Activated T-cell treated with anti-CD3 and anti-CD28 coated beads, Interleukin-2, amount 50 U/mL, for 4 hours (primary cell): ENCODE measurements around the gene CCDC146. TPM values are rescaled to one million over a fixed set of nuclear protein-coding genes. Genes with fewer than 3 reads are reported as not detected.

ENCODE experiments used
- ATAC-seq, 2 donors: fragments of 200-7000 bp; cut with Tn5 transposase; one replicate each; pipeline ENCODE4 v1.10.0; 2021
- DNase-seq: peaks from one replicate; pipeline ENCODE4 v3.0.0-alpha.2; 2020
- H3K27me3 Mint-ChIP-seq: one replicate; pipeline ENCODE4 v1.8.0; 2021; ENCODE audit warnings: low read depth, mixed read lengths
- H3K36me3 Mint-ChIP-seq: one replicate; pipeline ENCODE4 v1.8.0; 2022; ENCODE audit warnings: mixed read lengths; ENCODE audit not compliant: insufficient read depth
- H3K4me1 Mint-ChIP-seq: one replicate; pipeline ENCODE4 v1.8.0; 2021; ENCODE audit warnings: low read depth, mixed read lengths
- H3K4me3 Mint-ChIP-seq: one replicate; pipeline ENCODE4 v1.8.0; 2021; ENCODE audit warnings: mild to moderate bottlenecking, moderate library complexity, mixed read lengths
- H3K9me3 Mint-ChIP-seq: one replicate; pipeline ENCODE4 v1.8.0; 2021; ENCODE audit warnings: mixed read lengths
- total RNA-seq, 3 donors: library from RNA; stranded (reverse); gene quantifications; one replicate each; pipeline ENCODE4 v1.2.1, GENCODE V29; 2021

The CCDC146 gene
- total RNA-seq, 3 donors from 2014 or later, result 0.24 to 0.96 (median 0.42) TPM

DNA sequence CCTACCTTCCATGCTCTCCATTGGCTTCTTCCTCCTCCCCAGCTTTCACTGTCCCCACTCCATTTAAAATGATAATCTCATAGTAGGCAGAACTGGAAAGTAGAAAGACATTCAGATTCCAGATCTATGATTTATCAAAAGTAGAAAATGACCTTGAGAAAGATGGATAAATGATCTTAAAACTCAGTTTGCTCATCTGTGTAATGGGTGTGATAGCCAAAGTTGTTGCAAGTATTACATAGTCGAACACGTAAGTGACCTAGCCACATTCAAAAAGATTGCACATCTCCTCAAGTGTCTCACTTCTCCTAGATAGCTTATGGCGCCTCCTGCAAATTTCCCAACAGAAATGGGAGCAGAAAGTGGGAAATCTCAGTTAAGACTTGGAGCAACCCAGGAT is 167.0 kb downstream of the CCDC146 start:
- Mint-ChIP-seq H3K36me3 (peaks cover 48% of the 10 kb centered on the region), H3K4me1 (no peaks in the 10 kb centered on the region), H3K4me3 (no peak overlapping the region), H3K27me3 (no peaks in the 10 kb centered on the region), H3K9me3 (peaks cover 6% of the 10 kb centered on the region)
- no peak for ATAC-seq
- no peak for DNase-seq

DNA sequence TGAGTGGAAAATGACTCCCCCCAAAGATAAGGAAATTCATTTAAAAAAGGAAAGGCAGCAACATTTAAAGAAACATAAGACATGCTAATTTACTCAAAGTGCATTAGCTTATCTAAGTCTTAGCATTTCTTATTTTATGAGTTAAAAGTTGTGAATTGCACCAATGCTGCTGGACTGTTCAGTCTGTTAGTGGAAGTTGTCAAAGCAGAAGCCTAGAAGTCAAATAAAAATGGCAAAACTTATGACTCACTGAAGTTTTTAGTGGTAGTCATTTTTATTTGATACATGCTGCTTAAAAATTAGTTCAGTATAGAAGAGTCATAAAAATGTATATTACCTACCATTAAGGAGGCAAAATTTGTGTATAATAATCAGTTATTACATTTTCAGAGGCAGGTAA is 168.0 kb downstream of the CCDC146 start:
- Mint-ChIP-seq H3K36me3 (peaks cover 48% of the 10 kb centered on the region), H3K9me3 (peaks cover 6% of the 10 kb centered on the region), H3K4me3 (no peak overlapping the region), H3K27me3 (no peaks in the 10 kb centered on the region), H3K4me1 (no peaks in the 10 kb centered on the region)
- no peak for DNase-seq
- no peak for ATAC-seq

DNA sequence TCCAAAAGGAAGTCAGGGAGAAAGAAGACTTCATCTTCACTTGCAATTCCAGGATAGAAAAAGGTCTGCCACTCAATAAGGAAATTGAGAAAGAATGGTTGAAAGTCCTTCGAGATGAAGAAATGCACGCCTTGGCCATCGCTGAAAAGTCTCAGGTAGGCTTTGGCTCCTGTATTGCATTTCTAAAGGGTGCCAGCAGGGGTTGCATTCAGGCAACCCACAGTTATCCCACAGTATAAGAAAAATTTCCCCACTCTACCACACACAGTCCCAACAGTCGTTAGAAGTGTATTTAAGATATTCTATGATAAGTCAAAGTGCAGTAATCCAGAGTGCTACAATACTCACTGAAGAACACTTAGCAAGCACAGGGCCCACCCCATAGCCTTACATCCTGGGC is 170.6 kb downstream of the CCDC146 start:
- H3K4me1 Mint-ChIP-seq, result no peaks in the 10 kb centered on the region
- H3K36me3 Mint-ChIP-seq, result peaks cover 43% of the 10 kb centered on the region
- H3K9me3 Mint-ChIP-seq, result peaks cover 11% of the 10 kb centered on the region
- H3K27me3 Mint-ChIP-seq, result no peaks in the 10 kb centered on the region
- no peak for ATAC-seq
- DNase-seq, result no peak
- no peak overlapping the region for H3K4me3 Mint-ChIP-seq

DNA sequence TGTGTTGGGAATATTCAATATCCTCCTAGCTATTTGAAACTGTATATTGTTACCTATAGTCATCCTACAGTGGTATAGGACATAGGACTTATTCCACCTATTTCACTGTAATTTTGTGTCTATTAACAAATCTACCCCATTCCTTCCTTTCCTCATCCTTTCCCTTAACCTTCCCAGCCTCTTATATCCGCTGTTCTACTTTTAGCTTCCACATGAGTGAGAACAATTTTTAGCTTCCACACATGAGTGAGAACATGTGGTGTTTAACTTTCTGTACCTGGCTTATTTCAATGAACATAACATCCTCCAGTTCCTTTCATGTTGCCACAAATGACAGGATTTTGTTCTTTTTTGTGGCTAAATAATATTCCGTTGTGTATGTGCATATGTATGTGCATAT is 173.1 kb downstream of the CCDC146 start:
- DNase-seq (no peak), ATAC-seq (no peak)
- Mint-ChIP-seq H3K4me1 (no peaks in the 10 kb centered on the region), H3K9me3 (peaks cover 23% of the 10 kb centered on the region), H3K36me3 (peaks cover 35% of the 10 kb centered on the region), H3K27me3 (no peaks in the 10 kb centered on the region), H3K4me3 (no peak overlapping the region)

DNA sequence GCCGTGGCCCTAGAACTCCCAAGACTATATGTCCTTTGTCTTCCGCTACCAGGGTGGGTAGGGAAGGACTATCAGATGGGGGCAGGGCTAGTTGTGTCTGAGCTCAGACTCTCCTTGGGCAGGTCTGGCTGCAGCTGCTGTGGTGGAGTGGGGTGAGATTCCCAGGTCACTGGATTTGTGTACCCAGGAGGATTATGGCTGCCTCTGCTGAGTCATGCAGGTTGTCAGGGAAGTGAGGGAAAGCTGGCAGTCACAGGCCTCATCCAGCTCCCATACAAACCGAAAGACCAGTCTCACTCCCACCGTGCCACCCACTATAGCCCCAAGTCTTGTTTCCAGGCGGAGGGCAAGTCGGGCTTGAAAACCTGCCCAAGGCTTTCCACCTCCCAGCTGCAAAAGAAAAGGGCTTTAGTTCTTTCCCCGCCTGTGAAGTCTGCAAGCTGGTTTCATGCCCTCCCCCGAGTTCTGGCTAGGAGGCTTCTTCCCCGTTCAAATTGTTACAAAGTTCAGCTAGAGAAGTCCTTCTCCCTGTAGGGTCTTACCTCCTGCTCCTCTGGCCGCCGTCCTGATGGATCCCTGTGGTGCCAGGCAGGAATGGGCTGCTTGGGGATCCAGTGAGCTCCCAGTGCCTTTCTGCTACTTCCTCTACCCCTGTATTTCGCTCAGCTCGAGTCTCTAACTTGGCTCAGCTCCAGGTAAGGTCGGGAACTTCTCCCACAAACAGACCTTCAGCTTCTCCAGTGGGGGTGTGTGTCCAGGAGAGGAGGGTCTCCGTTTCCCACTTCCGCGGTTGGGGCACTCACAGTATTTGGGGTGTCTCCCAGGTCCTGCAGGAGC is 184.0 kb downstream of the CCDC146 start:
- DNase-seq (no peak), ATAC-seq (no peak)
- no peaks in the 10 kb centered on the region for H3K27me3 Mint-ChIP-seq
- peaks cover 51% of the 10 kb centered on the region for H3K36me3 Mint-ChIP-seq
- H3K4me1 Mint-ChIP-seq, result peaks cover 1% of the 10 kb centered on the region
- H3K4me3 Mint-ChIP-seq, result no peak overlapping the region
- peaks cover 20% of the 10 kb centered on the region for H3K9me3 Mint-ChIP-seq

DNA sequence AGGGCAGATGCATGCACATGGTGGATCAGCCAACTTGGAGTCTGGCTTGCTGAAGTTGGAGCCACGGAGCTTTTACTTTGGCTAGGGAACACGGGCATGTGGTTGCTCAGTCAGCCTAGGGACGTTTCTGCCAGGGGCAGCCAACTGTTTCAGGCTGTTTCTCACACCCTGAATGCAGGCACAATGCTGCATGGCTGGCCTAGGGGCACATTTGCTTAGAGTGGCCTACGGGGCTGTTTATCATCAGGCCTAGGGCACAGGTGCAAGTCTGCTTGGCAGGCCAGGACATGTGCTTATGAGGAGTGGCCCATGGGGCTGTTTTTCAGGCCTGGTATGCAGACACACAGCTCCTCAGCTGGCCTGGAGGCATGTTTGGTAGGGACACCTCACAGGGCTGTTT is 186.4 kb downstream of the CCDC146 start:
- DNase-seq (no peak), ATAC-seq (no peak)
- peaks cover 5% of the 10 kb centered on the region for H3K9me3 Mint-ChIP-seq
- H3K36me3 Mint-ChIP-seq, result peaks cover 48% of the 10 kb centered on the region
- no peak overlapping the region for H3K4me3 Mint-ChIP-seq
- H3K27me3 Mint-ChIP-seq, result no peaks in the 10 kb centered on the region
- peaks cover 1% of the 10 kb centered on the region for H3K4me1 Mint-ChIP-seq

DNA sequence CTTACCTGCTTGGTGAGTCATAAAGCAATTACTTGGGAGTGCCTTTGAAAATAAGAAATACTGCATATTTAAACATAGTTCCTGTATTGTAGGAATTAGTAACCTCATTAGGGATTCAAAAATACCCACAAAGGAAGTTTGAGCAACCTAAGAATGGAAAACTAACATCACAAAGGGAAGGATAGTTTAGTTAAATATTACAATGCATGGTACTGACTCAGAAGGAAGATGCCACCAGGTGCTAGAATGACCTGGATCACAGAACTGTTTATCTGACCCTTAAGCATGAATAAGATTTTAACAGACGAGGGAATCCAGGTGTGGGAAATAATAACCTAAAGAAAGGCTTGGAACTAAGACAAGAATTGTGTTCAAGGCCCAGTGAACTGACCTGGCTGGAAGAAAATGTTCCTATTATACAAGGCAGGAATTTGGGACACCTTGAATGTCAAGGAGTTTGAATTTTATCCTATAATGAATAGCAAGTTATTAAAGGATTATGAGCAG is 187.4 kb downstream of the CCDC146 start:
- Mint-ChIP-seq H3K27me3 (no peaks in the 10 kb centered on the region), H3K4me1 (peaks cover 1% of the 10 kb centered on the region), H3K36me3 (peaks cover 47% of the 10 kb centered on the region), H3K4me3 (no peak overlapping the region), H3K9me3 (peaks cover 3% of the 10 kb centered on the region)
- DNase-seq (no peak), ATAC-seq (no peak)

DNA sequence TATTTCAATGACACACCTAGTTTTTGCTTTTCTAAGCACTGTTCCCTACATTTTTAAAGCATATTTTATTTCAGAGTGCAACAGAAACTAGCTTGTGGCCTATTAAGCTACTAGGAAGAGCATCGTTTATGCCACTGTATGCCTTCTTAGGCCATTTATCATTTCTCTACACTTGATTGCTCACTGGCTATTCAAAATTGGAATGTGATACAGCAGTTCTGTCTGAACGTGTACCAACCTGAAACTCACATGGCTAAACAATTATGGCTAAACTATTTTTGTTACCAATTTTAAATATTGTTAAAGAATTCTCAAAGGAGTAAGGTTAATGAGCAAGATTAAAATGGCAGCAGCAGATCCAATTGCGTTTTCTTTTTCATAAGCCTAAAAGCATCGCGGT is 188.6 kb downstream of the CCDC146 start:
- H3K27me3 Mint-ChIP-seq, result no peaks in the 10 kb centered on the region
- ATAC-seq (no peak), DNase-seq (no peak)
- no peak overlapping the region for H3K4me3 Mint-ChIP-seq
- no peaks in the 10 kb centered on the region for H3K9me3 Mint-ChIP-seq
- H3K4me1 Mint-ChIP-seq, result peaks cover 1% of the 10 kb centered on the region
- peaks cover 54% of the 10 kb centered on the region for H3K36me3 Mint-ChIP-seq

DNA sequence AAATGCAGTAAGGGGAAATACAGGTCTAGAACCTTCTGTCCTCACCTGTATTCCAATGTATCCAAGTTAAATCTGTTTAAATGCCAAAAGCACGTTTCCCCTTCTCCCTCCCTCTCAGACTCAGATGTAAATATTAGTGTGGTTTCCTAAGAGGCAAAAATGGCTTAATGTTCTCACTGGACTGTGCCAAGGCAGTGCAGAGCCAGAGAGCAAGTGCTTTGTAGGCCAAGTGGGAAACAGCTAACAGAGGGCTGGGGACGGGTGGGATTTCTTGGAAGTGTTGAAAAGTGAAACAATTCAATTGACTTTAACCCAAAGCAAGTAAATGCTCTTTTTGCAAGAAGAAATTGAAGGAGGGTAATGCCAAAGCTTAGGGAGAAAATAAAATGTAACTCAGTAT is 190.7 kb downstream of the CCDC146 start:
- no peak overlapping the region for H3K4me3 Mint-ChIP-seq
- no peak for DNase-seq
- no peaks in the 10 kb centered on the region for H3K27me3 Mint-ChIP-seq
- peaks cover 62% of the 10 kb centered on the region for H3K36me3 Mint-ChIP-seq
- no peaks in the 10 kb centered on the region for H3K9me3 Mint-ChIP-seq
- H3K4me1 Mint-ChIP-seq, result peaks cover 1% of the 10 kb centered on the region
- ATAC-seq, result no peak

DNA sequence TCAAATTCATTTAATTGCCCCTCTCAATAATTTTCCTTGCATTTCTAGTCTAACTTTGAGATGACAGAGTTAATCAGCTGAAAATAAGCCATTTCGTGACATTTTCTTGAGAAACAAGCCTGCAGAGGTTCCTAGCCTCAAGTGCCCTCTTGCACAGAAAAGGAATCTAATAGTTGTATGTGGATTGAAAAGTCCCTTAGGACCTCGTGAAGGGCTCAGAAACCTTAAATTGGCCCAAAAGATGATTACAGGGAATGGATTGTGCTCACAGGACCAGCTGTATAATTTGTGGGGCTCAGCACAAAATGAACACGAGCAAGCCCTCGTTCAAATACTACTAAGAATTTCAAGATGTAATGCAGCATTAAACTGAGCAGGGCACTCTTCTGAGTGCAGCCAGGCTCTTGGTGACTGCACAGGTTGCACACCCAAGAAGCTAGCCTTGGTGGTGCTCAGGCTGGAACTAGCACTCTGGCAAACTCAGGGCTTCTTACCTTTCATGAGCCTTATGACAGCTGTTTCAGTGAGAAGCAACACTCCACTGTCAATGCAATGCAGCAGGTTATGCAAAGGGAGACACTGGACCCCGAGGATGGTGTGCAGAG is 191.6 kb downstream of the CCDC146 start:
- H3K27me3 Mint-ChIP-seq, result no peaks in the 10 kb centered on the region
- DNase-seq (no peak), ATAC-seq (no peak)
- H3K4me1 Mint-ChIP-seq, result peaks cover 1% of the 10 kb centered on the region
- no peak overlapping the region for H3K4me3 Mint-ChIP-seq
- no peaks in the 10 kb centered on the region for H3K9me3 Mint-ChIP-seq
- H3K36me3 Mint-ChIP-seq, result peaks cover 64% of the 10 kb centered on the region

DNA sequence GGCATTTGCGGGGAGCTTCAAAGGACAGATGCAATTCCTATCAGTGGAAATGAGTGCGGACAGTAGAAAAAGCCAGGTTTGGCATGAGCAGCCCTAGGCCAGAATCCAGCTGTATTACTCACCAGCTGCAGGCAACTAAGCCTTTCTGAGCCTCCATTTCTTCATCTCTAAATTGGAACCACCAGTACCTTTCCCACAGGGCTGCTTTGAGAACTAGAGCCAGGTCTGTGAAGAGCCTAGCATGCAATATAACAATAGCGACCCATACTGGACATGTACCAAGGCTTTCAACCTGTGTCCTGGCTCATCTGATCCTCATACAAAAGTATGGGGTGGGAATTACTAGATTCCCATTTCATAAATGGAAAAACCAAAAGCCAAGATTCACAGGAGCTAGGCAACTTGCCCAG is 192.8 kb downstream of the CCDC146 start:
- no peak for ATAC-seq
- H3K27me3 Mint-ChIP-seq, result no peaks in the 10 kb centered on the region
- H3K9me3 Mint-ChIP-seq, result peaks cover 4% of the 10 kb centered on the region
- H3K4me1 Mint-ChIP-seq, result peaks cover 1% of the 10 kb centered on the region
- peaks cover 72% of the 10 kb centered on the region for H3K36me3 Mint-ChIP-seq
- DNase-seq, result no peak
- no peak overlapping the region for H3K4me3 Mint-ChIP-seq

DNA sequence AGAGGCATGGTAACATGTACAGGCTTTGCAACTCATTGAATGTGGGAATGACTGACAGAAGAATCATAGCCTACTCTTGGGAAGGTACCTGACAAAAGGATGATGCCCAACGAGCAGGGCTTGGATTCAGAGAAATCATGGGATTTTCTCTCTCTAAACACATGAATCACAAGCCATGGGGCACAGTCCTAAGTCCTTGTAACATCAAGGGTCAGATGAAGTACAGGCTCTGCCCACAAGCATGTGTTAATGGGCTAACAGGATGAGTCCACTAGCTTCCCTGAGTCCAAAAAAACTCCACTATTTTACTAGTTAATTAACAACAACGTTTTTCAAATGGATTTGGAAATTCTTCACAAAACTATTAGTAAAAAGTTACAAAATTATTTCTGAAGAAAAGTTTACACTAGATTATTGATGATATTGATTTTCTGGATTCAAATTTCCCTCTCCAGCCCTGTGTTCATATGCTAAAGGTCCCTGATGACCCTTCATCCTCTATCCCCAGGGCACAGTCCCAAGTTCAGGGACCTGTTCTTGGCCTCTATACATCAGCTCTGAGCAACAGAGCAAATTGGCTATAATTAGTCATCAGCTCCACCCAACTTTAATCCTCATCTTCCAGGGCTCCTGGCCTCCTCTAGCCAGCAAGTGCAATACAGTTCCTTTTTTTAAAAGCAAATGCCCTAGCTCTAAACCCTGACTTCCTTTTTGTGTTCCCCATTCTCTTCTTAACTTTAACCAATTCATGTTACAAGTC is 194.0 kb downstream of the CCDC146 start:
- H3K27me3 Mint-ChIP-seq, result no peaks in the 10 kb centered on the region
- ATAC-seq, result no peak

DNA sequence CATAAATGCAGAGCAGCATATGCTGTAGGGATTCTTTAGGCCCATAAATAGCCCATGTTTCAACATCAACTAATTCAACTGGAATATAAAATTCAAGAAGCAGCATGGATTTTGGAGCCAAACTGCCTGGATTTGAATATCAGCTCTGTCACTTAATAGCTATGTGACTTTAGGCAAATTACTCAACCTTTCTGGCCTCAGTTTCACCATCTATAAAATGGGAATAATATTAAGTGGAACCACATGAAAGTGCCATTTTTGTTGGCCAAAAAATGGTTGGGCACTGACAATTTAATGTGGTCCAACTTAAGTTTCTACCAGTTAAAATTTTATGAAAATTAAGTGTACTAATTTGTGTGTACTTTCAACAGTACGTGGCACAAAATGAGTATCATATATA is 195.6 kb downstream of the CCDC146 start:
- no peak for DNase-seq
- Mint-ChIP-seq H3K27me3 (no peaks in the 10 kb centered on the region), H3K36me3 (peaks cover 56% of the 10 kb centered on the region), H3K4me1 (no peaks in the 10 kb centered on the region), H3K4me3 (no peak overlapping the region), H3K9me3 (peaks cover 4% of the 10 kb centered on the region)
- ATAC-seq, result no peak

More for the DNA sequence above, 194.0 kb downstream of the CCDC146 start:
- no peak for DNase-seq
- Mint-ChIP-seq H3K4me3 (no peak overlapping the region), H3K4me1 (no peaks in the 10 kb centered on the region), H3K36me3 (peaks cover 66% of the 10 kb centered on the region), H3K9me3 (peaks cover 4% of the 10 kb centered on the region)

DNA sequence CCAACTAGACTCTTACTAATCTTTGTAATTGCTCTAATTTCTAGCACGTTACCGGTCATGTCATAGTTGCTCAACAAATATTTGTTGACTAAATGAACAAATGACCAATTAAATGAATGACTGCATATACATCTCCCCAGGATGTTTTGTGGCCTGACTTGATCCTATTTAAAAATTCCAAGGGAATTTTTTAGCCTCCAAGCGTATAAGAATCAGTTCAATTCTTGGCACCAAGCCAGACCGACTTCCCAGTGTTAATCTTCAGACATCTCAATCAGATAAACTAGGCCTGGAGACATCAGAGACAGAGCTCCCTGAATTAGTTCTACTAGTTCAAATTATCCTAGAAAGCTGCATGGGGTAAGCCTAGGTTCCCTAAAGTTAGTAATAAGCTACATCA is 197.7 kb downstream of the CCDC146 start:
- DNase-seq (no peak), ATAC-seq (no peak)
- Mint-ChIP-seq H3K36me3 (peaks cover 47% of the 10 kb centered on the region), H3K4me1 (no peaks in the 10 kb centered on the region), H3K4me3 (no peak overlapping the region), H3K9me3 (peaks cover 4% of the 10 kb centered on the region), H3K27me3 (no peaks in the 10 kb centered on the region)
